HG02678 (cell line): ENCODE measurements around the gene LGI4.

Source experiments
- ATAC-seq: cut with Tn5 transposase; IDR thresholded peaks from one replicate; pipeline ENCODE4 v1.9.1; 2021; ENCODE audit warnings: mild to moderate bottlenecking, moderate library complexity; ENCODE audit not compliant: unreplicated experiment

LGI4 gene

DNA sequence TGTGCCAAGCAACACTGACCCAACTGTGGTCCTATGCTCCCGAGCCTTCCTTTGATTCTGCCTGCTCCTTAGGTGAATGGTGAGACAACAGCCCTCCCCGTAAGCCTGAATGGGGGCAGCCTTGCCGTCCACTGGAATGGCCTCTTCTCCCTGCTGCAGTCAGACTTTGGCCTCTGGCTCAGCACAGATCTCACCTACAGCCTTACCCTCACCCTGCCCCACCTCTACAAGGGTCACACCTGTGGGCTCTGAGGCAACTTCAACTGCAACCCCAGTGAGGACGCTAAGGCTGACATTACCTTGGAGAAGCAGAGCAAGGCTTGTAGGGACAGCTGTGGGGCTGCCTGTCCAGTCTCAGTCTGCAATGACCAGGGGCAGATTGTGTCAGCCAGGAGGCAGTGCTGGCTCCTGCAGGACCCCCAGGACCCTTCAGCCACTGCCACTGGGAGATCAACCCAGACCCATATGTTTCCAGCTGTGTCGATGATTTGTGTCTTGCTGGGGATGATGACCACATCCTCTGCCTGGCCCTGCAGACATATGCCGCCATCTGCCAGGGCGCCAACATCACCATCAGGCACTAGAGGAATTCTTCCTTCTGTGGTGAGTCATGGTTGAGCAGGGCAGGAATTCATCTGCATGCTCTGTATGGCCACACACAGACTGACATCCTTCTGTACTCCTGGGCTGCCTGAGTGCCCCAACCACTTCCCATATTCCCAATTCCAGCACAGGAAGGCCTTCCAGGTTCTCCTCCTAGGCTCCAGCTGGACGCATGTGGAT lies 46.5 kb downstream of the LGI4 start:
- no peak for ATAC-seq

DNA sequence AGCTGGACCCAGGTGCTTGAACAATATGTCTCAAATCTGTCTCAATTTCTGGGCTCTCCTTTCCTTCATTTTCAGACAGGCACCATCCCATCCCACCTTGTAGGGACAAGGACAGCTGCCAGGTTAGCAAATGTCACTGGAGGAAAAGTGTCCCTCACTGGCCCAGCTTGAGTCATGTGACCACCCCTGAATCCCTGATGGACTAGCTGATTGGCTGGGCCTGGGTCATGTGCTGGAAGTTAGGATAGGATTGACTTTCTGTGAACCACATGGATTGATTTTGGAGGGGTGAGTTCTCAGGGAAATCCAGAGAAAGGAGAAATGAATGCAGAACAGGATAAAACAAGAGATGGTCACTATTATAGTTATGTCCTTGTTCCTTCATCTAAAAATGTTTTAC lies 47.5 kb downstream of the LGI4 start:
- no peak for ATAC-seq

DNA sequence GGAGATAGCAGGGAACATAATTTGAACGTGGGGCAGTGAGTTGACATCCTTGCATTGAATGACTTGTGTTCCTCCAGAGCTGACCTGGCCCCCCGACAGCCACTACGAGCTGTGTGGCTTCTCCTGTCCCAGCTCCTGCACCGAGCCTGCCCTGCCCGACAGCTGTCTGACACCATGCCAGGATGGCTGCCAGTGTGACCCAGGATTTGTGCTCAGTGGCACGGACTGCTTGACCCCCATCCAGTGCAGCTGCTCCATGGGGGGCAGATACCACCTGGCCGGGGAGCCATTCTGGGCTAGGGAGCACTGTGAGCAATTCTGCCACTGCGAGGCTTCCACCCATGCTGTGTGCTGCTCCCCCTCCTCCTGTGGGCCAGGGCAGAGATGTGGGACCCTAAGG lies 48.4 kb downstream of the LGI4 start:
- no peak for ATAC-seq

DNA sequence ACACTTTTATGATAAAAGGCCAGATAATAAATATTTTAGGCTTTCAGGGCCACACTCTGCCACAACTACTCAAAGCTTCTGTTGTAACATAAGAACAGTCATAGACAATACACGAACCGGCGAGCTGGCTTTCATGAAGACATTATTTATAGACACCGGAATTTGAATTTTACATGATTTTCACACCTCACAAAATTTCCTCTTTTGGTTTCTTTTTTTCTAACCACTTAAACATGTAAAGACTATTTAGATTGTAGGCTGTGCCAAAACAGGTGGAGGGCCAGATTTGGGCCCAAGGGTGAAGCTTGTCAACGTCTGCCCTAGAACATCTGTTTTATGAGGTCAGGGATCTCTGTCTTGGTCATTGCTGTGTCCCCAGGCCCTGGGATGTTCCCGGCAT lies 48.9 kb downstream of the LGI4 start:
- no peak for ATAC-seq

DNA sequence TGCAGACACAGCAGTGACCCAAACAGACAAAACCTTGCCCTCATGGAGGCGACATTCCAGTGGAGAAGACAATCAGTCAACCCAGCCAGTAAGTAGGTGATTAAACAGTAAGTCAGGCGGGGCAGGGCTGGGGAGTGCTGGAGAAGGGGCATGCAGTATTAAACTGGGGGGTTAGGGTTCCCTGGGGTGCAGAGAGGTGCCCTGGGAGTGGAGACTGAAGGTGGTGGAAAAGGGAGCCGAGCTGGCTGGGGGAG lies 50.4 kb downstream of the LGI4 start:
- no peak for ATAC-seq

DNA sequence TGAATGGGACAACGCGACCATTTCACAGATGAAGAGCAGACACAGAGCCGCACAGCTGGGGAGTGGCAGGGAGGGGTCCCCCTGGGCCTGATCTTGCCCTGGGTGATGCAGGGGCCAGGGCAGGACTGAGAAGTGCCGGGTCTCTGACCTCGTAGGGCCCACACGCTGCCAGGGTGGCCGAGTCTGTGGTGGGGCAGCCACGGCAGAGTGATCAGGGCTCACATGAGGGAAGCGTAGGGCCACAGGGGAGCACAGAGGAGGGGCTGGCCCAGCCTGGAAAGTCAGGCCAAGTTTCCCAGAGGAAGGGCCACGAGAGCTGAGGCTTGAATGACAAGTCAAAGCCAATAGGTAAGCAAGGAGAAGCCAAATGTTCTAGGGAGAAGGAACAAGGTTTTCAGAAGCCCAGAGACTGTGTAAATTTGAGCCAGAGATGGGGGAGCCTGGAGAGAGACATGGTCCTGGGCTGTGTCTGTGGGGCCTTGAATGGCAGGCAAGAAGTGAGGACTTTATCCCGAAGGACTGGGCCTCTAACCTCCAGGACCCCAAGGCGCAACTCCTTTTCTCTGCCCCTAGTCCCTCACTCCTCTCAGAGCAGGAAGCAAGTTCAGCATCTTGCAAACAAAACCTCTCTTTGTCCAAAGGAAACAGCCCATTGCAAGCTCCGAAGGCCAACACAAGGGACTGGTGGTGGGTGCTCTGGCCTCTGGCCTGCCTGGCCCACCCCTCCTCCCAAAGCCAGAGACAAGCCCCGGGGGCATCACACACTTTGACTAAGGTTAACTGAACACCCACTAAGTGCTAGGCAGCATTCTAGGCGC lies 51.0 kb downstream of the LGI4 start:
- no peak for ATAC-seq

DNA sequence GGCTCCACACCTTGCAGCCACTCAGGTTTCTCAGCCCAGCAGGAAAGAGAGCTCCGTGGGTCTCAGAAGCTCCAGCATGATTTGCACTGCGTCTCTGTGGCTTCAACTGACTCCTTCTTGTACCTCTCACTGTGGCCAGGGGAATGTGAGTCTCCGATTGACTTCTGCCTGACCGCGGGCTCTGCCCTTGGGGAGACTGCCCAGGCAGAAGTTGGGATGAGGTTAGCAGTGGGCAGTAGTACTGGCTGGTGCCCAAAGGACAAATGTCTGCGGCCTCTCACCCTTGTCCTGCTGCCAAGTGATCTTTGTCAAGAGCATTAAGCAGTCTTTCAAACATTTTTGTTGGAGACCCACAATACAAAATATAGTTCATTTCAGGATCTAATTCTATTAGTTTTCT lies 53.7 kb downstream of the LGI4 start:
- no peak for ATAC-seq

DNA sequence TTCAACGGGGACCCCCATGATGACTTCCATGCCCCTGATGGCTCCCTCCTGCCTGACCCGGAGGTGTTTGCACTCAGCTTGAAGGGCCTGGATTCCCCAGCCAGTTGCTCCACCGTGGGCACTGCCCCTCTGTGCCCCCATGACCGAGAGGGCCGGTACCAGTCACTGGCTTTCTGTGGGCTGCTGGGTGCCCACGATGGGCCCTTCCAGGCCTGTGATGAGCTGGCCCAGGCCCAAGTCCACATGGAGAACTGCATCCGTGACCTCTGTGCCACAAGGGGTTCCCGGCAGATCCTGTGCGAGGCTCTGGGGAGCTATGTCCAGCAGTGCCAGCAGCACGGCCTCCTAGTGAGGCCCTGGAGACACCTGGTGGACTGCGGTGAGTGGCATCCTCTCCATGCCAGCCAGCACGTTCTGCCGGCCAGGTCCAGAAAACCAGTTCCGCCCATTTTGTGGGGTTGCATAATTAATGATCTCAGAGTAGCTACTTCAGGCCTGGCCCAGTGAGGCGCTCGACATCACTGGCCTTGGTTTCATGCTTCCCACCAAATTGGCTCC lies 54.2 kb downstream of the LGI4 start:
- no peak for ATAC-seq

DNA sequence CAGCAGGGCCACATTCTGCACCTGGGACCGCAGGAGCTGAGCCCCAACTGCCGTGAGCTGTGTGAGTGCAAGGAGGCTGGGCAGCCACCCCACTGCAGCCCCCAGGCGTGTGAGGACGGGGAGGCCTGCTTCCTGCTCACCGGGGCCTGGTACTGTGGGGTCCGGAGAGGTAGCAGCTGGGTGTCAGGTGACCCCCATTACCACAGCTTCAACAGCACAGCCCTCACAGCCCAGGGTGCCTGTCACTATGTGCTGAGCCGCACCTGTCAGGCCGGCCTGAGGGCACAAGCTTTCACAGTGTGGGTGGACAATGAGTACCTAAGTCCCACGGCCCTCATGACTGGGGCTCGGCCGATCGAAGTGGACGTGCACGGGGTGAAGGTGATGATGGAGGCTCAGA lies 55.0 kb downstream of the LGI4 start:
- ATAC-seq: no peak

DNA sequence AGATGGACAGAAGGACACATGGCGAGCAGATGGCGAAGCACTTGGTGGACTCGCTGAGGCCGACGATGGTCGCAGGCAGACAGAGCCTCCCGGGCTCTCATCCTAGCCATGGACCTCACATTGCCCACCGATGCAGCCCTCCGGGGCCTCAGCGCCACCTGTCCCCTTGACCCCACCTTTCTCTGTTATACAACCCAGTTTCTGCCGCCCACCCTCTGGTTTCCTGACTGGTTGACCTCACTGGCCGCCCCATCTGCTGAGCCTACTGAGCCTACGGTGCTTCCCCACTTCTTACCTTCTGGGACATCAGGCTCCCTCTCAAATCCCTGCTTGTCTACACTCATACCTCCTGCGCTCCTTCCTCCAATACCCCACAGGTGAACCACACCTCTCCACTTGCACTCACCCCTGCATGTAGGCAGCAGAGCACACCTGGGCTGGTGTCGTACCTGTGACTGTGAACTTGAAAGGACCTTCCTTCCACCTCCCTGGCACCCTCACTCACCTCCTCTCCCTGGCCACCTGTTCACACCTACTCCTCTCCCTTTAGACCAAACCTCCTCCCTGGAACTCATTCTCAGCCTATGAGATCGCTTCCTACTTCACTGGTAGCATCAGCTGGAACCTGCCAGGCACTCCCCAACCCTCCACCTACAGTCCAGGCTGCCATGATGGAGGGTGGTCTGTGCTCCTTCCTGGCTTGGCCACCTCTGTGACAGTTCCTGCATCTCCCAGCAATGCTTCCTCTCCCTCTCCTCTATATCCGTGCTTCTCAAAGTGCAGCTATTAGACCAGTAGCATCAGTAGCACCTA lies 57.2 kb downstream of the LGI4 start:
- ATAC-seq: no peak

DNA sequence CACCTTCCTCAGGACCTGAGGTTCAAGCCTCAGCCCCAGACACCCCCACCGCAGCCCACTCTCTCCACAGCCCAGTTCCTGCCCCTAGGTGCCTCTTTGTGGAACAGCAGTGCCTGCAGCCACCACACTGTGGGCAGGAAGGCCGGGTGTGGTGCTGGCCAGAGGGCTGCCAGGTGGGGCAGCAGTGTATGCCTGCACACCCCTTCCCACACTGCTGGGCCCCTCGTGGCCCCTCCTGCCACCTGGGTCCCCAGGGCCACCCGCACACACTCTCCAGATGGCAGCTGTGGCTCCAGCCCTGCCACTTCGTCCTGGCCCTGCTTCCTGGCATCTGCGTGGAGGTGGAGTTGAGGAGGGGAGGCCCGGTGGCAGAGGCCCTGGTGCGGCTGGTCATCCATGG lies 58.2 kb downstream of the LGI4 start:
- ATAC-seq: no peak

DNA sequence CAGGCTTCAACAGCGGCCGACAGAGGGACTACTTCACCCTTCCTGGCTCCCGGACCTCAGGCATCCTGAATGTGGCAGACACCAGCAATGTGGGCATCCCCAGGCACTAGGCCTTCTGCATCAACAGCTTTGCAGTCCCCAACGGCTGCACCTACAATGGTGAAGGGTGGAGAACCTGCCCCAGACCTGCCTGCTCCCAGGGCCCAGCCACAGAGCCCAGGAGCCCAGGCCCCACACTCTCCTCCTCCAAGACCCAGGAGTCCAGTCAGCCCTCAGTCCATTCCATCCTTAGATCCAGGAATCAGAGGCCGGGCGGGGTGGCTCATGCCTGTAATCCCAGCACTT lies 58.9 kb downstream of the LGI4 start:
- ATAC-seq: no peak

DNA sequence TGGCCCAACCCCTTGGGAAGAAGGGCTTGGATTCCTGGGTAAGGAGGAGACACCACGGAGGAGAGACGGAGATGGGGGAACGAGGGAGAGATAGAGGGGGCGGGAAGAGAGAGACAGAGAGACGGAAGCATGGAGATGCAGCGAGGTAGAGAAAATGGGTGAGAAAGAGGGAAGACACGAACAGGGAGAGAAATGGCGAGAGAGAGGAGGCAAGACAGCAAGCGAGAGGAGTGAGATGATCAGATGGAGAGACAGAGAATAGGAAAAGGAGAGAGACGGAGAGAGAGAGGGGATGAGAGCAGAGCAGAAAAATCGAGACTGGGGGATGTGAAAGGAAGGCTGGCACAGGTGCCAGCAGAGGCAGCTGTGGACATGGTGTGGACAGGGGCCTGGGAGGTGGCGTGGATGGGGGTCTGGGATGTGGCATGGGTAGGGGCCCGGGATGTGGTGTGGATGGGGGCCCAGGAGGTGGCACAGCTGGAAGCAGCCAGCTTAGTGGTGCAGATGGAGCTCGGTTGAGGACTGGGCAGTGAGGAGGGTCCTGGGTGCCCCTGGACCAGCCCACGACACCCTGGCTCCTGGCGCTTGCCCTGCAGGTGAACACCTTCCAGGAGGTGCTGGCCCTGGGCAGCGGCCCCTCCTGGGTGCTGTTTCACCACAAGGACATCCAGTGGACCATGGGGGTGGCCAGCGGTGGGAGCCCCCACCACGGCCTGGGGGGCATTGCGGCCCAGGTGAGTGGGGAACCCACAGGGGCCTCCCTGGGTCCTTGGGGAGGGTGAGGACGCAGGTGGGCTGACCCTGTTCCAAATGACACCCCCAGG lies 59.4 kb downstream of the LGI4 start:
- no peak for ATAC-seq
